Transverse colon (tissue), 4 donors: ENCODE data around the gene CNOT3. TPM values are rescaled to one million over a fixed set of nuclear protein-coding genes. Genes with fewer than 3 reads are reported as not detected.
"Not testable (repeated sequence)": the region's sequence is repeated elsewhere in the genome, so short reads cannot be mapped to it uniquely, and the experiment has no call there.

Source experiments
- DNase-seq: peaks from one replicate; pipeline ENCODE4 v3.0.0-alpha.2; 2019
- H3K27ac ChIP-seq, 4 donors: fragments of 200-600 bp; sonication (generic); 2 replicates each; pipeline ENCODE4 v1.5.1; 2016 to 2018; ENCODE audit warnings: inconsistent platforms in 4 of 4
- H3K27me3 ChIP-seq: fragments of 200-600 bp; sonication (generic); 2 replicates; pipeline ENCODE4 v1.5.1; 2017; ENCODE audit warnings: inconsistent platforms
- H3K36me3 ChIP-seq, 4 donors: fragments of 200-600 bp; sonication (generic); 2 replicates each; pipeline ENCODE4 v1.5.1; 2017 to 2019; ENCODE audit warnings: inconsistent platforms in 4 of 4
- H3K4me1 ChIP-seq, 4 donors: fragments of 200-600 bp; sonication (generic); 2 replicates each; pipeline ENCODE4 v1.5.1; 2017 to 2020; ENCODE audit warnings: inconsistent platforms in 4 of 4
- H3K4me3 ChIP-seq, 4 donors: fragments of 200-600 bp; sonication (generic); 1 replicate in 1 of 4; 2 replicates in 3 of 4; pipeline versions ENCODE4 v1.5.1 to v1.6.1; 2017 to 2019; ENCODE audit warnings: inconsistent platforms in 4 of 4
- H3K9me3 ChIP-seq, 2 donors: fragments of 200-600 bp; sonication (generic); 2 replicates each; pipeline ENCODE4 v1.5.1; 2017 to 2019; ENCODE audit warnings: inconsistent platforms in 2 of 2
- EP300 ChIP-seq: sonication (generic); formaldehyde crosslinking; IDR thresholded peaks from one replicate; pipeline ENCODE4 v1.6.1; 2017; ENCODE audit warnings: antibody characterized with exemption, low read depth
- POLR2A ChIP-seq: fragments of 450-650 bp; IDR thresholded peaks from one replicate; pipeline ENCODE4 v1.6.1; 2016; ENCODE audit warnings: antibody characterized with exemption, mild to moderate bottlenecking, moderate library complexity
- POLR2AphosphoS5 ChIP-seq, 3 donors: sonication (generic); formaldehyde crosslinking; IDR thresholded peaks; one replicate each; pipeline ENCODE4 v1.6.1; 2016; ENCODE audit warnings: antibody characterized with exemption in 3 of 3
- WGBS, 2 donors: methylation state at CpG; one replicate each; pipeline ENCODE4 v1.1.5; 2018; ENCODE audit warnings: low coverage in 1 of 2; 5-methylcytosine and 5-hydroxymethylcytosine counted together
- in situ Hi-C, 4 donors: fragments of 200-750 bp; cut with MboI; loops; one replicate each; pipeline versions ENCODE4 v1.15.0 to v1.15.1; 2017; ENCODE audit warnings: low sequenced_read_pairs in 3 of 4, low pct_ligation_motif_present in 1 of 4, low pct_unique_long_range_greater_than_20kb in 1 of 4
- intact Hi-C: fragments of 100-400 bp; cut with DNase I; formaldehyde crosslinking; loops from one replicate; pipeline ENCODE4 v1.15.1; 2023; ENCODE audit warnings: low total_unique reads
- total RNA-seq, 4 donors: library from RNA; depleted of rRNA; stranded (reverse); fragments of >200 nt; gene quantifications; one replicate each; pipeline ENCODE4 v1.1.0, GENCODE V29; 2016
- TF ChIP-seq, protein P1 (sequence below), 5 experiments: fragments of 200-600 bp in 3 of 5; fragments of 450-650 bp in 2 of 5; sonication (generic) in 3 of 5; IDR thresholded peaks; 1 replicate in 2 of 5; 2 replicates in 3 of 5; pipeline ENCODE4 v1.5.1; 2016 to 2017; ENCODE audit warnings: antibody characterized with exemption in 5 of 5, inconsistent platforms in 3 of 5, mild to moderate bottlenecking in 2 of 5, moderate library complexity in 1 of 5

CNOT3 gene
- total RNA-seq, 4 donors from 2014 or later = 28.1 to 85.7 (median 32.1) TPM

DNA sequence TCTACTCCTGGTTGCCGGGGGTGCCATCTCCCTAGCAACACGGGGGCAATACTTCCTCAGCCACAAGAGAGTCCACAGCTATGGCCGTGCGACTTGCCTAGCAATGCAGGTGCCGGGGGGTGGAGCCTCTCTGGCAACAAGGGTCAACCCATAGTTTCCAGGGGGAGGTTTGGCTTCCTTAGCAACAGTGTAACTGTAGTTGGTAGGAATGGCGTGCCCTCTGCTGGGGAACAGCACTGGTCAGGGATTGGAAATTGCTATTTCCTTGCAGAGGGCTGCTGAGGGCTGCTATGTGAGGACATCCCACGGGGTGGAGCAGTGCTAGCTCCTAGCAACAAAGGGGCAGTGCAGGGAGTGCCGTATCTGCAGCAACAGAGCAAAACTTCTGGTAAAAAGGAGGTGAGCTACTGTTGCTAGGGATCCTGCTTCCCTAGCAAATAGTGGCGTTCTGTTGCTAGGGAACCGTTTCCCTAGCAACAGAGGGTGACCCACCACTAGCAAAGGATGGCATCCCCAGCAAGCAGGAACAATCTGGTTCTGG, 42.4 kb downstream of the CNOT3 start:
- H3K4me1 ChIP-seq = no peaks in the 10 kb centered on the region
- H3K36me3 ChIP-seq = no peaks in the 10 kb centered on the region
- no peaks in the 10 kb centered on the region for H3K27me3 ChIP-seq
- DNase-seq = peak; percentile 79
- H3K9me3 ChIP-seq = no peaks in the 10 kb centered on the region
- intact Hi-C loops (no loop called here), in situ Hi-C loops (loop anchor here in 2 of 4 donors (5.0 to 10.0 kb wide), 2 partner anchors 47 to 55 kb away; no protein-coding TSS in a partner anchor)
- 32 to 60% methylated on average over 1 to 10 of the region's 10 CpGs for WGBS, 2 donors
- TF ChIP-seq EP300 (no peak), POLR2A (no peak), POLR2AphosphoS5 (IDR thresholded peaks at IDR 0.05) (no peak)
- TF ChIP-seq, protein P1, sequence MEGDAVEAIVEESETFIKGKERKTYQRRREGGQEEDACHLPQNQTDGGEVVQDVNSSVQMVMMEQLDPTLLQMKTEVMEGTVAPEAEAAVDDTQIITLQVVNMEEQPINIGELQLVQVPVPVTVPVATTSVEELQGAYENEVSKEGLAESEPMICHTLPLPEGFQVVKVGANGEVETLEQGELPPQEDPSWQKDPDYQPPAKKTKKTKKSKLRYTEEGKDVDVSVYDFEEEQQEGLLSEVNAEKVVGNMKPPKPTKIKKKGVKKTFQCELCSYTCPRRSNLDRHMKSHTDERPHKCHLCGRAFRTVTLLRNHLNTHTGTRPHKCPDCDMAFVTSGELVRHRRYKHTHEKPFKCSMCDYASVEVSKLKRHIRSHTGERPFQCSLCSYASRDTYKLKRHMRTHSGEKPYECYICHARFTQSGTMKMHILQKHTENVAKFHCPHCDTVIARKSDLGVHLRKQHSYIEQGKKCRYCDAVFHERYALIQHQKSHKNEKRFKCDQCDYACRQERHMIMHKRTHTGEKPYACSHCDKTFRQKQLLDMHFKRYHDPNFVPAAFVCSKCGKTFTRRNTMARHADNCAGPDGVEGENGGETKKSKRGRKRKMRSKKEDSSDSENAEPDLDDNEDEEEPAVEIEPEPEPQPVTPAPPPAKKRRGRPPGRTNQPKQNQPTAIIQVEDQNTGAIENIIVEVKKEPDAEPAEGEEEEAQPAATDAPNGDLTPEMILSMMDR (IDR thresholded peaks at IDR 0.05) = peak in 4 of 5 experiments; percentile 41 to 79 (median 52)
- no peak overlapping the region for H3K4me3 ChIP-seq
- H3K27ac ChIP-seq = peak overlapping the region in 2 of 4 donors; percentile 10 to 39

GRCh38 chr19:54180691-54181091, 43.1 kb downstream of the CNOT3 start:
- H3K9me3 ChIP-seq = no peaks in the 10 kb centered on the region
- H3K36me3 ChIP-seq = no peaks in the 10 kb centered on the region
- intact Hi-C loops (no loop called here), in situ Hi-C loops (no loop called here)
- peak overlapping the region in 2 of 4 donors; percentile 10 to 39 for H3K27ac ChIP-seq
- no peak overlapping the region for H3K4me3 ChIP-seq
- WGBS, 2 donors = 96 to 98% methylated on average over 20 to 37 of the region's 37 CpGs
- no peaks in the 10 kb centered on the region for H3K4me1 ChIP-seq
- TF ChIP-seq POLR2AphosphoS5 (IDR thresholded peaks at IDR 0.05) = no peak
- TF ChIP-seq POLR2A = no peak
- no peak for TF ChIP-seq EP300
- TF ChIP-seq, protein P1 (IDR thresholded peaks at IDR 0.05) = no peak
- DNase-seq = no peak
- no peaks in the 10 kb centered on the region for H3K27me3 ChIP-seq

GRCh38 chr19:54181894-54182293, 44.3 kb downstream of the CNOT3 start:
- intact Hi-C loops, H3K4me1 ChIP-seq, H3K4me3 ChIP-seq, H3K27me3 ChIP-seq, DNase-seq, H3K27ac ChIP-seq, in situ Hi-C loops, H3K9me3 ChIP-seq, H3K36me3 ChIP-seq: not testable (repeated sequence)
- 80 to 90% methylated on average over 3 of the region's 3 CpGs for WGBS, 2 donors

- no peak for DNase-seq
- intact Hi-C loops (no loop called here), in situ Hi-C loops (no loop called here)
- Histone ChIP-seq H3K4me1 (peaks cover 8 to 20% (median 13%) of the 10 kb centered on the region in 4 donors), H3K36me3 (no peaks in the 10 kb centered on the region), H3K27me3 (no peaks in the 10 kb centered on the region), H3K4me3 (no peak overlapping the region), H3K27ac (no peak overlapping the region), H3K9me3 (no peaks in the 10 kb centered on the region)
- TF ChIP-seq POLR2A (no peak), POLR2AphosphoS5 (IDR thresholded peaks at IDR 0.05) (no peak), EP300 (no peak)
- TF ChIP-seq, protein P1 (IDR thresholded peaks at IDR 0.05) = no peak
- WGBS, 2 donors = 95% methylated on average over 9 of the region's 11 CpGs; no CpG with 5 or more reads in 1 of the 2 donors
These were observed 45.9 kb downstream of the CNOT3 start for GRCh38 chr19:54183431-54183830.

- Histone ChIP-seq H3K4me3 (no peak overlapping the region), H3K27ac (peak overlapping the region; percentile 80 to 99 (median 92)), H3K36me3 (no peaks in the 10 kb centered on the region), H3K27me3 (no peaks in the 10 kb centered on the region), H3K4me1 (peaks cover 11 to 26% (median 19%) of the 10 kb centered on the region in 4 donors), H3K9me3 (no peaks in the 10 kb centered on the region)
- TF ChIP-seq EP300 (no peak), POLR2AphosphoS5 (IDR thresholded peaks at IDR 0.05) (no peak), POLR2A (no peak)
- TF ChIP-seq, protein P1 (IDR thresholded peaks at IDR 0.05) = no peak
- in situ Hi-C loops (no loop called here), intact Hi-C loops (no loop called here)
- WGBS, 2 donors = 80 to 86% methylated on average over 2 to 8 of the region's 8 CpGs
- no peak for DNase-seq
These were observed 48.8 kb downstream of the CNOT3 start for GRCh38 chr19:54186351-54186750.
